SK-N-SH (cell line): ENCODE data around the gene ZNF548. TPM values are rescaled to one million over a fixed set of nuclear protein-coding genes. Genes with fewer than 3 reads are reported as not detected.

Experiments used
- CTCF ChIA-PET: fragments of 300-600, 350-600 bp; formaldehyde crosslinking; extraction: SDS; loops from one replicate; lab custom pipeline; 2021; lab: Yijun Ruan, JAX
- POLR2A ChIA-PET: fragments of 350-600 bp; sonication (Branson Sonifier 250); formaldehyde crosslinking; extraction: SDS; loops from one replicate; lab custom pipeline; 2020; ENCODE audit warnings: antibody characterized with exemption, inconsistent platforms; lab: Yijun Ruan, JAX
- DNase-seq: peaks from one replicate; pipeline ENCODE4 v3.0.0; 2012
- H2AFZ ChIP-seq: fragments of 200-600 bp; sonication (generic); 2 replicates; pipeline ENCODE4 v1.8.1; 2016; ENCODE audit warnings: antibody characterized with exemption, mild to moderate bottlenecking, low read depth
- H3F3A ChIP-seq: fragments of 200-600 bp; sonication (generic); replicated peaks from 2 replicates; pipeline ENCODE3; 2016; ENCODE audit warnings: antibody characterized with exemption, mild to moderate bottlenecking; ENCODE audit not compliant: insufficient read depth
- H3K27ac ChIP-seq, 2 experiments: fragments of 200-500 bp in 1 of 2; fragments of 200-600 bp in 1 of 2; sonication (Bioruptor generic) in 1 of 2; sonication (generic), shearing (Covaris generic) in 1 of 2; 2 replicates each; pipeline versions ENCODE4 v1.5.1 to v1.6.1; 2014 to 2016; ENCODE audit warnings: low read depth in 2 of 2, inconsistent platforms in 1 of 2, low read length in 1 of 2, mild to moderate bottlenecking in 1 of 2, mixed read lengths in 1 of 2
- H3K27me3 ChIP-seq: fragments of 200-600 bp; sonication (generic), shearing (Covaris generic); 2 replicates; pipeline ENCODE4 v1.6.1; 2016; ENCODE audit warnings: mixed run types; ENCODE audit not compliant: insufficient read depth
- H3K36me3 ChIP-seq, 2 experiments: fragments of 200-500 bp in 1 of 2; fragments of 200-600 bp in 1 of 2; sonication (Bioruptor generic) in 1 of 2; sonication (generic) in 1 of 2; replicated peaks in 1 of 2; 2 replicates each; pipeline versions ENCODE3 to v1.5.1; 2014 to 2016; ENCODE audit warnings: low read length in 1 of 2, mild to moderate bottlenecking in 1 of 2; ENCODE audit not compliant: insufficient read depth in 2 of 2, control insufficient read depth in 1 of 2
- H3K4me1 ChIP-seq, 2 experiments: fragments of 200-500 bp in 1 of 2; fragments of 200-600 bp in 1 of 2; sonication (Bioruptor generic) in 1 of 2; sonication (generic), shearing (Covaris generic) in 1 of 2; 2 replicates each; pipeline versions ENCODE4 v1.5.1 to v1.6.1; 2014 to 2016; ENCODE audit warnings: low read depth in 1 of 2, low read length in 1 of 2, mixed run types in 1 of 2; ENCODE audit not compliant: insufficient read depth in 2 of 2, control insufficient read depth in 1 of 2
- H3K4me2 ChIP-seq: fragments of 200-600 bp; sonication (generic), shearing (Covaris generic); 2 replicates; pipeline ENCODE4 v1.6.1; 2017; ENCODE audit warnings: mixed run types
- H3K4me3 ChIP-seq, 2 experiments: fragments of 200-500 bp in 1 of 2; fragments of 200-600 bp in 1 of 2; sonication (Bioruptor generic) in 1 of 2; sonication (generic), shearing (Covaris generic) in 1 of 2; 2 replicates each; pipeline versions ENCODE4 v1.5.1 to v1.8.1; 2014 to 2016; ENCODE audit warnings: low read depth in 2 of 2, inconsistent platforms in 1 of 2, low read length in 1 of 2, mild to moderate bottlenecking in 1 of 2, mixed read lengths in 1 of 2, moderate library complexity in 1 of 2
- H3K79me2 ChIP-seq: fragments of 200-600 bp; sonication (generic); 2 replicates; pipeline ENCODE4 v1.8.1; 2017; ENCODE audit warnings: mild to moderate bottlenecking; ENCODE audit not compliant: insufficient read depth
- H3K9ac ChIP-seq: fragments of 200-600 bp; sonication (generic); 2 replicates; pipeline ENCODE4 v1.6.1; 2017; ENCODE audit warnings: mixed run types
- H3K9me2 ChIP-seq: fragments of 200-600 bp; sonication (generic); 2 replicates; pipeline ENCODE4 v1.6.1; 2017; ENCODE audit warnings: mixed run types
- H3K9me3 ChIP-seq: fragments of 200-600 bp; sonication (generic); 2 replicates; pipeline ENCODE4 v1.6.1; 2017; ENCODE audit warnings: mixed run types, mild to moderate bottlenecking, moderate library complexity
- H4K20me1 ChIP-seq: fragments of 200-600 bp; sonication (generic); 2 replicates; pipeline ENCODE4 v1.6.1; 2017; ENCODE audit warnings: mild to moderate bottlenecking, mixed run types; ENCODE audit not compliant: insufficient read depth
- CTCF ChIP-seq: fragments of 200-600 bp; sonication (generic); IDR thresholded peaks from 2 replicates; pipeline ENCODE4 v1.6.1; 2017; ENCODE audit warnings: antibody characterized with exemption, mild to moderate bottlenecking, moderate library complexity
- FOXM1 ChIP-seq: IDR thresholded peaks from 2 replicates; pipeline ENCODE4 v1.4.0; 2012; ENCODE audit warnings: low read depth, mild to moderate bottlenecking
- GATA2 ChIP-seq: sonication (generic); formaldehyde crosslinking; IDR thresholded peaks from 2 replicates; pipeline ENCODE4 v1.5.0; 2020; ENCODE audit warnings: mild to moderate bottlenecking, missing genetic modification reagents
- NRF1 ChIP-seq: IDR thresholded peaks from 2 replicates; pipeline ENCODE4 v1.6.1; 2012; ENCODE audit warnings: low read depth, mild to moderate bottlenecking, low read length
- PBX3 ChIP-seq: IDR thresholded peaks from 2 replicates; pipeline ENCODE4; 2012
- POLR2AphosphoS5 ChIP-seq: IDR thresholded peaks from 2 replicates; pipeline ENCODE4 v1.6.1; 2012; ENCODE audit warnings: low read depth, low read length
- SIN3A ChIP-seq: IDR thresholded peaks from 2 replicates; pipeline ENCODE4 v1.6.1; 2012; ENCODE audit warnings: low read depth, mild to moderate bottlenecking, low read length, moderate library complexity, borderline replicate concordance
- USF1 ChIP-seq: IDR thresholded peaks from 2 replicates; pipeline ENCODE4 v1.4.0; 2012; ENCODE audit warnings: low read depth, borderline replicate concordance
- WGBS: methylation state at CpG from one replicate; pipeline ENCODE4 v1.1.6; 2017; ENCODE audit warnings: low lambda C conversion rate; 5-methylcytosine and 5-hydroxymethylcytosine counted together
- polyA plus RNA-seq, 3 experiments: library from polyadenylated mRNA; depleted of rRNA; stranded (reverse); fragments of >200 nt; gene quantifications; 2 replicates each; pipeline ENCODE4 v1.2.3, GENCODE V29; 2012

The ZNF548 gene
- polyA plus RNA-seq, 1 of the 3 experiments (the other 2 are of a cell fraction), result 6.8 TPM

GRCh38 chr19:57380923-57381322 lies 8.7 kb upstream of the ZNF548 start:
- no peaks in the 10 kb centered on the region for H4K20me1 ChIP-seq
- H3K27me3 ChIP-seq, result no peaks in the 10 kb centered on the region
- no peaks in the 10 kb centered on the region for H3F3A ChIP-seq
- ChIA-PET CTCF (no interaction called here), POLR2A (no interaction called here)
- no peaks in the 10 kb centered on the region for H3K4me1 ChIP-seq
- DNase-seq, result no peak
- H2AFZ ChIP-seq, result no peak overlapping the region
- H3K9ac ChIP-seq, result no peak overlapping the region
- no peaks in the 10 kb centered on the region; the same call in 1 of the 2 replicates for H3K9me3 ChIP-seq
- no peaks in the 10 kb centered on the region for H3K79me2 ChIP-seq
- no peak overlapping the region for H3K4me3 ChIP-seq
- H3K9me2 ChIP-seq, result no peaks in the 10 kb centered on the region
- H3K36me3 ChIP-seq, result peaks cover 15 to 16% of the 10 kb centered on the region in 2 experiments
- no peak overlapping the region for H3K4me2 ChIP-seq
- TF ChIP-seq NRF1 (no peak), USF1 (no peak), POLR2AphosphoS5 (no peak), GATA2 (CRISPR knock-in tag) (no peak), SIN3A (no peak), CTCF (no peak), FOXM1 (no peak)
- no peak overlapping the region for H3K27ac ChIP-seq

GRCh38 chr19:57382806-57383488 lies 6.7 kb upstream of the ZNF548 start:
- no peak overlapping the region for H3K27ac ChIP-seq
- POLR2A ChIA-PET, result no interaction called here
- WGBS, result 45% methylated on average over 7 of the region's 7 CpGs
- H4K20me1 ChIP-seq, result no peaks in the 10 kb centered on the region
- no peak overlapping the region for H3K4me3 ChIP-seq
- CTCF ChIA-PET, result interaction anchor here (0.7 to 1.8 kb wide), 2 partner anchors 15 to 22 kb away, joined by 5 to 6 read pairs; no protein-coding TSS in a partner anchor
- no peaks in the 10 kb centered on the region for H3K4me1 ChIP-seq
- no peaks in the 10 kb centered on the region for H3F3A ChIP-seq
- H3K36me3 ChIP-seq, result peaks cover 2 to 5% of the 10 kb centered on the region in 2 experiments
- H2AFZ ChIP-seq, result no peak overlapping the region
- TF ChIP-seq FOXM1 (no peak), PBX3 (no peak)
- TF ChIP-seq, all 33 proteins: peak for 0
- Histone ChIP-seq H3K9me3 (no peaks in the 10 kb centered on the region; the same call in 1 of the 2 replicates), H3K4me2 (no peak overlapping the region), H3K9me2 (no peaks in the 10 kb centered on the region), H3K9ac (no peak overlapping the region), H3K27me3 (no peaks in the 10 kb centered on the region), H3K79me2 (no peaks in the 10 kb centered on the region)
- no peak for DNase-seq
